GM23248 (cell line): Measurements from ENCODE around the gene ABCD2.

Experiments used
- EZH2 ChIP-seq: fragments of 200-600 bp; sonication (generic); IDR thresholded peaks from 2 replicates; pipeline ENCODE4 v1.6.1; 2018; ENCODE audit warnings: antibody characterized with exemption, mild to moderate bottlenecking; ENCODE audit not compliant: insufficient read depth, poor library complexity, severe bottlenecking
- EZH2phosphoT487 ChIP-seq: fragments of 200-600 bp; sonication (generic); IDR thresholded peaks from 2 replicates; pipeline ENCODE4 v1.6.1; 2018; ENCODE audit warnings: antibody characterized with exemption, moderate library complexity, mild to moderate bottlenecking, low read depth; ENCODE audit not compliant: insufficient read depth

DNA sequence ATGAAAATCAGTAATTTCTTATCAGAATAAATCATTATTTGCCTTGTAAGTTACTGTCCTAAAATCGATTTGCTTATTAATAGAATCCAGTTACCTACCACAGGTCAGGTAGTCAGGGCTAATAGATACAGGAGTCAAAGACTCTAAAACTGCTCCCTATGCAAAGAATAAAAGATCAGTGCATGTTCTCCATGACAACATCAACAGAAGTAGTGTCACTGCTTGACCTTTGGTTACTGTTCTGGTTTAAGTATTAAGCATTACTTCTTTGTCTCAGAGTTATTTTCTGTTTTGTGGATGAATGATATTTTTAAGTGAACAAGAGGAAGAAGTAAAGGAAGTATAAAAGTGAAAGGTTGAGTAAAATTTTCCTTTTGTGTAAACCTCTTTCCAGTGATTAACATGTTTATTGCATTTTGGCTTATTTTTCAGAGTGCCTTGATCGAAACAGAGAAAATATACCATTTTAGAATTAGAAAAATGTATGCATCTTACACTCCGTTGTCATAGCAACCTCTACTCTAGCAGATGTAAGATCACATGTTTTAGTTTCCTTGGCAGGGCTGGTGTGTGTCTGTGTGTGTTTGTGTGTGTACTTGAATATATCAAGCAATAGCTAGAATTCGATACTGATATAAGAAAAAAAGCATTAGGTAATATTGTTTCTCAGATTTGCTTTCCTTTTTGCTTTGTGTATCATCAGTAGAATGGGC lies 44.7 kb downstream of the ABCD2 start:
- TF ChIP-seq EZH2, result no peak
- no peak for TF ChIP-seq EZH2phosphoT487
